ENCODE results near the gene AGT. TPM values are rescaled to one million over a fixed set of nuclear protein-coding genes. Genes with fewer than 3 reads are reported as not detected.

Gene AGT
- 0.86 TPM for total RNA-seq
- long read RNA-seq, partial matches to known transcripts: 0 of 1 reads
- long read RNA-seq, other reads (novel, unspliced or antisense): 0 of 1 reads

GRCh38 chr1:230713915-230714764 lies at the start of gene AGT:
TSS of gene AGT (minus strand) at chr1:230714122. CDS start at chr1:230710823, 3,299 bp downstream.
- intact Hi-C loops (cut with DNase I): no loop called here
- H3K27me3 ChIP-seq (ENCODE audit: low read depth): no peaks in the 10 kb centered on the region
- H3K9me3 ChIP-seq: no peaks in the 10 kb centered on the region
- ATAC-seq (peak; percentile 68 to 82), DNase-seq (no peak)
- no peak within 1 kb of the TSS for H3K4me3 ChIP-seq
- no peaks in the 10 kb centered on the region for H3K36me3 ChIP-seq
- H3K4me1 ChIP-seq: peaks cover 15% of the 10 kb centered on the region
- H3K27ac ChIP-seq: no peak within 1 kb of the TSS
- TF ChIP-seq, protein P1, sequence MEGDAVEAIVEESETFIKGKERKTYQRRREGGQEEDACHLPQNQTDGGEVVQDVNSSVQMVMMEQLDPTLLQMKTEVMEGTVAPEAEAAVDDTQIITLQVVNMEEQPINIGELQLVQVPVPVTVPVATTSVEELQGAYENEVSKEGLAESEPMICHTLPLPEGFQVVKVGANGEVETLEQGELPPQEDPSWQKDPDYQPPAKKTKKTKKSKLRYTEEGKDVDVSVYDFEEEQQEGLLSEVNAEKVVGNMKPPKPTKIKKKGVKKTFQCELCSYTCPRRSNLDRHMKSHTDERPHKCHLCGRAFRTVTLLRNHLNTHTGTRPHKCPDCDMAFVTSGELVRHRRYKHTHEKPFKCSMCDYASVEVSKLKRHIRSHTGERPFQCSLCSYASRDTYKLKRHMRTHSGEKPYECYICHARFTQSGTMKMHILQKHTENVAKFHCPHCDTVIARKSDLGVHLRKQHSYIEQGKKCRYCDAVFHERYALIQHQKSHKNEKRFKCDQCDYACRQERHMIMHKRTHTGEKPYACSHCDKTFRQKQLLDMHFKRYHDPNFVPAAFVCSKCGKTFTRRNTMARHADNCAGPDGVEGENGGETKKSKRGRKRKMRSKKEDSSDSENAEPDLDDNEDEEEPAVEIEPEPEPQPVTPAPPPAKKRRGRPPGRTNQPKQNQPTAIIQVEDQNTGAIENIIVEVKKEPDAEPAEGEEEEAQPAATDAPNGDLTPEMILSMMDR (IDR thresholded peaks at IDR 0.05): no peak

DNA sequence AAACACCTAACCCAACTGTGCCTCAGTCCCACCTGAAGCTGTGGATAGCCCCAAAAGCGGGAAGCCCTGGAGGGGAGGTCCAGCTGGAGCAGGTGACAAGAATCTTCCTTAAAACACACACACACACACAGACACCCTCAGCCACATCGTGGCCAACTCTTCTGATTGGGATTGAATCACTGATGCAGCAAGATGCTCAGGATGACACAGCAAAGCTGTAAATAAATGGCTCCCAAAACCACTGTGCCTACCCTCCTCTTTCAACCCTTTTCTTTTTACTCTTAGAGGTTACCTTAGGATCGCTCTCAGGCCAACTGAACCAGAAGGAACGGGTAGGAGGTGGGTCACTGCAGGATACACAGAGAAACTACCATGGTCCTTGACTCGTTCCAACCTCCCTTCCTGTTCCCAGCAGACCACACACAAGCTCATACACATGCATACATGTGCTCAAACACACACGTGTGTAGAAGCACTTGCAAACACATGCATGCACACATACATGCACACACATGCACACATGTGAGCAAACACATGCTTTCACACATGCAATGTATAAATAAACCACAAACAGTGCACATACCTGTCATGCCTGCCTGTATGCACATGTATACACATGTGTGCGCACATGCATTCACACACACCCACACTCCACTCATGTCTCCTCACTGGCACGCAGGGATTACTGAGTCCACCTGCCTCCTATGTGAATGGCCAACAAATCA lies 47.7 kb upstream of the AGT start:
- Histone ChIP-seq H3K27me3 (ENCODE audit: low read depth) (peaks cover 4% of the 10 kb centered on the region), H3K27ac (no peak overlapping the region), H3K9me3 (no peaks in the 10 kb centered on the region), H3K4me1 (no peaks in the 10 kb centered on the region), H3K36me3 (peaks cover 4% of the 10 kb centered on the region), H3K4me3 (no peak overlapping the region)
- ATAC-seq (peak in 1 of 2 donors; percentile 9), DNase-seq (no peak)
- intact Hi-C loops (cut with DNase I): no loop called here
- TF ChIP-seq, protein P1 (IDR thresholded peaks at IDR 0.05): no peak

- Histone ChIP-seq H3K4me1 (no peaks in the 10 kb centered on the region), H3K36me3 (no peaks in the 10 kb centered on the region), H3K27me3 (ENCODE audit: low read depth) (peaks cover 4% of the 10 kb centered on the region), H3K27ac (no peak overlapping the region), H3K9me3 (no peaks in the 10 kb centered on the region), H3K4me3 (no peak overlapping the region)
- intact Hi-C loops (cut with DNase I): no loop called here
- TF ChIP-seq, protein P1 (IDR thresholded peaks at IDR 0.05): no peak
- ATAC-seq (peak in 1 of 2 donors; percentile 30), DNase-seq (no peak)
These were observed 46.5 kb upstream of the AGT start for GRCh38 chr1:230760360-230760827.

DNA sequence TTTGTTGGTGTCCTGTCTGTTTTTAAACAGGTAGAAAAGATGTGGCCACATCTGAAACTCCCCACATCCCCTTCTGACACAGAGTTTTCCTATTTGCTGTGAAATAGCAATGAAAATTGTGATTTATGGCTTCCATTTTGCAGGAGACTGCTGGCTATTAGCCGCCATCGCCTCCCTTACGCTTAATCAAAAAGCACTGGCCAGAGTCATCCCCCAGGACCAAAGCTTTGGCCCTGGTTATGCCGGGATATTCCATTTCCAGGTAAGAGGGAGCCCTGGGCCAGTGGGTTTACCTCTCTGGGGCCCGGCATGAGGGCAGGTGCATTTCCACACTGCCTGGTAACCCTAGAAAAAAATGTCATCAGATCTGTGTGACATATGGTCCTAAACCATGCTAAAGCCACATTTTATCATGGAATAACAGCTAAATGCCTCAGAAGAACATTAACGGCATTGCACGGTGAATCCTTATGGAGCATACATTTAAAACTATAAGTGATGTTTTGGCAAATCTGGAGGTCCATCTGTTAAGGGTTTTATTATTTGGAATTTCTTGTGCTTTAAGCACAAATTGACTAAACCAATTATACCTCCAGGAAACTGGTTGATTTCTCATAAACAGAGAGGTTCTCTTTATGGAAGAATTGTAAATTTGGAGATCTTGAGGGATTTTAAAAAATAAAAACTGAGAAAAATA lies 45.6 kb upstream of the AGT start:
- H3K27ac ChIP-seq: no peak overlapping the region
- ATAC-seq (no peak), DNase-seq (no peak)
- peaks cover 4% of the 10 kb centered on the region for H3K27me3 ChIP-seq (ENCODE audit: low read depth)
- peaks cover 8% of the 10 kb centered on the region for H3K4me1 ChIP-seq
- intact Hi-C loops (cut with DNase I): no loop called here
- H3K36me3 ChIP-seq: no peaks in the 10 kb centered on the region
- no peak overlapping the region for H3K4me3 ChIP-seq
- TF ChIP-seq, protein P1 (IDR thresholded peaks at IDR 0.05): no peak
- H3K9me3 ChIP-seq: no peaks in the 10 kb centered on the region

DNA sequence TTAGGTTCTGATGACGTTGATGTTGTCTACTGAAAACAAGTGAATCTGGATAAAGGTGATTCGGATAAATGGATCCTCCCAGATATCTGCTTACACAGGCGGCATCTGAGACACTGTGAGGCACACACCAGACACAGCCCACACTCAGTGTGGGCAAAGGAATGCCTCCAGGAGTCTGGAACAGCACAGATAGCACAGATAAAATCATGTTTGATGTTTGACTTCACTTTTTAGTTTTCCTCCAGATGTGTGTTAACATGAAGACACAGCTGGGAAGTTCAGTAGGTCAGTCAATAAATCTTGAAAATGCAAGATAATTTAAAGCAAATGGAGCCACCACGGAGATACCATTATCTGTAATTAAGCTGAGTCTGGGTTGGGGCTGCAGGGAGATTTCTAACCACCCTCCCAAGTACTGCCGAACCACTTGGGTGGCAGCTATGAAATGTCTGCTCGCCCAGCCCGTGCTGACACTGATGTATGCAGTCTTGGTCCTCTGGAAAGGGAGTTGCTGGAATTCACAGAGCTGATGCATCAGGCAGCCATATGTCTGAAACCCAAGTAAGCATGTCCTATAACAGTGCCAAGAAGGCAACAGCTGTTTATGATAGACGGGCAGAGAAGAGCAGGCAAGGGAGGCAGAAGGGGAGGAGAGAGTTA lies 44.9 kb upstream of the AGT start:
- Histone ChIP-seq H3K9me3 (no peaks in the 10 kb centered on the region), H3K4me1 (peaks cover 8% of the 10 kb centered on the region), H3K4me3 (no peak overlapping the region), H3K27me3 (ENCODE audit: low read depth) (peaks cover 4% of the 10 kb centered on the region), H3K36me3 (no peaks in the 10 kb centered on the region), H3K27ac (no peak overlapping the region)
- TF ChIP-seq, protein P1 (IDR thresholded peaks at IDR 0.05): no peak
- intact Hi-C loops (cut with DNase I): no loop called here
- ATAC-seq (no peak), DNase-seq (no peak)

All from lower lobe of right lung (tissue), 2 donors.